Fibroblast of peridontal ligament (primary cell): ENCODE measurements around the gene ANKRD34B.

ENCODE experiments used
- DNase-seq: peaks from one replicate; pipeline ENCODE4 v3.0.0-alpha.2; 2010; ENCODE audit errors: extremely low read depth

Gene ANKRD34B

DNA sequence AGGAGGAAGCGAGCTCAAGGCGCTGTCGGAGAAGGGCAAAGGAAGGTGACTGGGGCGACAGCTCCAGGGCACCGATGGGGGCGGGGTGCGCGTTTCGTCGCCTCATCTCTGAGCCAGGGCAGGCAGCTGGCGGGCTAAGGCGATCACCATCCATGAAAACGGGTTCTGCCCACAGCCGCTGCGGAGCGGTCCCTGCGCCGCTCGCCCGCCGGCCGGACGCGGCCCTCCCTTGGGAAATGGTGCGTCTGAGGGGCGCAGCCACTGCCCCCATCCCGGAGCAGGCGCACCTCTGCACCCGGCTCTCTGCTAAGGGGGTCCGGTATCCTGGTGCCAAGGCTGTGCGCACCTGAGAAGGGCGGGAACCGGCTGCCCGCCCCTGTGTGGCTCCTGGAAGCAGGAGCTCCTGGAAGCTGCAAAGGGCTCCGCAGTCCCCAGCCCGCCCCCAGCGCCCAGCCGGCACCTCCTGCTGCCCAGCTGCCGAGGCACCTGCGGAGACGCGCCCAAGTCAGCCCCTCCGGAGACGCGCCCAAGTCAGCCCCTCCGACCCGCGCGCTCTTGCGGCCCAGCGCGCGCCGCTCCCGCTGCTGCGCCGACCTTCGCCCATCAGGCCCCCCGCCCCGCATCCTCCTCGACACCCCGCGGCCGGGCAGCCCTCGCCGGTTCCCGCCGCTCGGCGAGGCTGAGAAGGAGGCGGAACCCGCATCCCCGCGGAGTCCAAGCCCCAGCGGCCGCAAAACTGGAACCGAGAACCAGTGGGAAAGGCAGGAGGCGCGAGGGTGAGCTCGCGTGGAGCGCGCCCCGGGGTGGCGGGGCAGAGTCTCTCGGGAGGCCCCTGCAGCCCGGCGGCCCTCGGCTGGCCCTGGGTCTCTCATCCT is 757 bp downstream of the ANKRD34B start:
- DNase-seq: no peak

- DNase-seq: no peak
These were observed 1.8 kb downstream of the ANKRD34B start for GRCh38 chr5:80568251-80568650.

- no peak for DNase-seq
These were observed 3.3 kb downstream of the ANKRD34B start for GRCh38 chr5:80566711-80567259.

DNA sequence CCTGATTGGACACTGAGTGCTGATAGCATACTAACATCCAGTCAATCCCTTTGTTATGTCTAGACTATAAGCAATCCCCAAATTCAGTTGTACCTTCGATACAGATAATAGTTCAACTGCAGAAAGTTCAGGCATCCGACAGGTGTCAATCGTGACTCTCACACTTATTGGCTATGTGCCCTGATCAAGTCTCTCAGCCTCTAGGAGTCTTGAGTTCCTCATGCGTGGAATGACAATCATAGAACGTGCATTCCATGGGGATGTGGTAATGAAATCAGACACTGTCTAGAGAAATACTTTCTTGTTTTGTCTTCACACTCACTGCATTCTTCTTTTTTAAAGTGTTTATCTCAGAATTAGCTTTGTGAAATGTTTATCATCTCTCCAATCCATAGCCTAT is 4.8 kb downstream of the ANKRD34B start:
- no peak for DNase-seq

DNA sequence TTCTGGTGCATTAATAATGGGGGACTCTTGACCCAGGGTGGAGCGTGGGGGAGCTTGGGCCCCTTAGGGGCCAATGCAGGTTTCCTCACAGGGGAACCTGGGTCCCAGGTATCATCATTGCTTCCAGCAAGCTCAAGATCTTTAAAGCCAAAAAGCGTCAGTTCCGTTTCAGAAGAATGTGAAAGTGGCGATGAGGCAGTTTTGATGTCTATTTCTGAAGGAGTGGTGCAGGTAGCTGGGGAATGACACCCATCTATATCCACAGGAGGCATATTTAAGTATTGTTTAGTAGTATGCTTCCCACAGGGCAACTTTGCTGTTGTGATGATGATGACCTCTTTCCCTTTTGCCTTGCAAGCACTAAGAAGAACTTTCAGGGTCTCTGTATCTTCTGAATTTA is 10.8 kb downstream of the ANKRD34B start:
- DNase-seq: no peak

DNA sequence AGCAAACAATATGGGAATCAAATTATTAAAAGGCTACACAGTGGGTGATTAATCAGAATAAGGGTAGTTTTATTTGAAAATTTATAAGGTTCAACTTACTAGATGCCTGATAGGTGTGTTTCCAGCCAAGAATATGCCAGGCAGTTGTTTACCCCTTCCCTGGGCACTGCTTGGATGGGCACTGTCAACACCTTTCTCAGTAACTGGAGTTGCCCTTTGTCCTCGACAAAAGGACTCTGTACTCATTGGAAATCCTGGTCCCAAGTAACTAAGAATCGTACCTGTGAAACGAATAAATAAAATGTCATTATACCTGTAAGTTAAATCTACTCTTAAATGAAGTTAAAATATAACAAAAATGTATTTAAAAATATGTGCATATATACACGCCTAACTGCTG is 15.0 kb downstream of the ANKRD34B start:
- DNase-seq: no peak

GRCh38 chr5:80554646-80555045 is 15.4 kb downstream of the ANKRD34B start:
- no peak for DNase-seq

DNA sequence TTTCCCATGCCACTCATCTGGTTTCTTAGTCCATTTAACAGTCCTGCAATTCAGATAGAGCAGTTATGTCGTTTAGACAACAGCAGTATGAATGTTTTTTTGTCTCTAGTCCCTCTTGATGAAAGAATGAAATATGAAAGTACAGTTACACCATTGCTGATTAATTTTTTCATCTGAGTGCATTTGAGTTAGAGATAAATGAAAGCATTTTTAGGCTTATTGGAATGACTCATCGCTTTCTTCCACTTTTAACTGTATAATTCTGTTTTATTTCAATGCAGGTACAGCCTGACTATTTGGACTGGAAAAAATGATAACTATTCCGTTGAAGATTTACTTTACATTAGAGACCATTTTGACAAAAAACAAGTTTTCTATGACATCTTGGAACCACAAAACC is 28.7 kb downstream of the ANKRD34B start:
- DNase-seq: no peak

DNA sequence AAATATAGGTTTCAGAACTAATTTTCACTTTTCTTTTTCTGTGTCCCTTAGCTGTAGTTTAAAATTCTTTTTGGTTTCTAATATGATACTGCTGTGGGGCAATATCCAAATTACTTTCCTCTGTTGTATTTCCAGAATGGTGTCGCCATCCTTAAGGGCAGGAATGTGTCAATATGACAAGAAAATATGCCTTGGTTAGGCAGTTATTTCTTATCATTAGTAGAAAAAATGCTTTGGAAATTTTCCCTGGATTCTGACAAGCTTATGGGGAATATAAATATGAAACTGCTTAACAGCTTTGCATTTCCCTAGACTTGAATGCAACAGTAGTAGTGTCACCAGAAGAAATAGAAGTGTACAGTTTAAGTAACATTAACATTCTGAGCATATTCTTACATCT is 29.4 kb downstream of the ANKRD34B start:
- no peak for DNase-seq

DNA sequence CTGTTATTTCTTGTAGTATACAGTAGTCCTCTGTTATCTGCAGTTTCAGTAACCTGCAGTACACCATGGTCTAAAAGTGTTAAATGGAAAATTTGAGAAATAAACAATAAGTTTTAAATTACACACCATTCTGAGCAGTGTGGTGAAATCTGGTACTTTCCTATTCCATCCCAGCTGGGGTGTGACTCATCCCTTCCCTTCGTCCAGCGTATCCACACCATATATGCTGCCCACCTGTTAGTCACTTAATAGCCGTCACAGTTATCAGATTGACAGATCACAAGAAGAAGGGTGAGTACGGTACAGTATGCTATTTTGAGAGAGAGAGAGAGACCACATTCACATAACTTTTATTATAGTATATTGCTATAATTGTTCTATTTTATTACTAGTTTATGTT is 53.3 kb downstream of the ANKRD34B start:
- DNase-seq: peak; percentile 48

- DNase-seq: no peak
These were observed 60.7 kb downstream of the ANKRD34B start for GRCh38 chr5:80509362-80509761.

GRCh38 chr5:80508844-80509243 is 61.2 kb downstream of the ANKRD34B start:
- DNase-seq: no peak

- no peak for DNase-seq
These were observed 62.4 kb downstream of the ANKRD34B start for GRCh38 chr5:80507663-80508062.
